ENCODE data around the gene FXN. TPM values are rescaled to one million over a fixed set of nuclear protein-coding genes. Genes with fewer than 3 reads are reported as not detected.

FXN gene
- polyA plus RNA-seq, 3 donors, result 9.1 to 27.3 (median 15.9) TPM

DNA sequence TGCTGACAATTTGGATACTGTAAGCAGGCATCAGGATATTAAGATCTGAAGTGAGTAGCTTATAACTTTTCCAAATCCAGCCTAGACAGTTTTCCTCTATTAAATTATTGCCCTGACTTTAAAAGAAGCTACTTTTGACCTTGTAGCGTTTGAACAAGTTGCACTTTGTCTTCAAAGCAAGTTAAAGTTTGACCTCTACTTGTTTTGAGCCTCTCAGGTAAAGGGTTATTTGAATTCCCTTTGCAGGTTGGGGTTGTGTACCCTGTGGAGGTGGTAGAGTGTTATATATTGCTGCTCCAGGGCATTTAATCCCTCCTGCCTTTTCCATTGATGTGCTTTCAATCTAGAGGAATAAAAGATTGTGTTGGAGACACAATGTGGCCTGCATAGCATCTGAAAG is 30.1 kb downstream of the FXN start:
- H3K4me3 Mint-ChIP-seq, result no peak overlapping the region
- H3K79me2 ChIP-seq (ENCODE audit: insufficient read depth, low read length), result no peaks in the 10 kb centered on the region
- H2AFZ ChIP-seq (ENCODE audit: insufficient read depth, low read depth, low read length, poor library complexity, severe bottlenecking), result no peak overlapping the region
- DNase-seq, result no peak
- peaks cover 19 to 53% of the 10 kb centered on the region in 2 donors for H3K36me3 ChIP-seq (replicated peaks in 1 of 2; ENCODE audit: control insufficient read depth in 1 of 2, insufficient read depth in 2 of 2, low read length in 2 of 2)
- intact Hi-C loops (cut with micrococcal nuclease), result no loop called here
- H3K9ac ChIP-seq (ENCODE audit: insufficient read depth, low read length, poor library complexity, severe bottlenecking), result no peak overlapping the region
- no CpG with 5 or more reads among the region's 1 CpG for WGBS (ENCODE audit: insufficient coverage)
- no peaks in the 10 kb centered on the region for H3K27me3 ChIP-seq (ENCODE audit: control insufficient read depth in 2 of 2, insufficient read depth in 2 of 2, low read length in 2 of 2)
- H3K4me1 ChIP-seq (ENCODE audit: control insufficient read depth in 1 of 2, insufficient read depth in 2 of 2, low read length in 2 of 2), result no peaks in the 10 kb centered on the region
- no peaks in the 10 kb centered on the region for H3K4me1 Mint-ChIP-seq
- no peaks in the 10 kb centered on the region for H4K20me1 ChIP-seq (ENCODE audit: insufficient read depth, low read length)
- H3K27ac Mint-ChIP-seq, result no peak overlapping the region
- peaks cover 51 to 63% of the 10 kb centered on the region in 2 donors for H3K36me3 Mint-ChIP-seq
- no peak overlapping the region for H3K4me3 ChIP-seq (replicated peaks in 1 of 3; ENCODE audit: low read depth in 2 of 3, low read length in 3 of 3)
- TF ChIP-seq, protein P1, sequence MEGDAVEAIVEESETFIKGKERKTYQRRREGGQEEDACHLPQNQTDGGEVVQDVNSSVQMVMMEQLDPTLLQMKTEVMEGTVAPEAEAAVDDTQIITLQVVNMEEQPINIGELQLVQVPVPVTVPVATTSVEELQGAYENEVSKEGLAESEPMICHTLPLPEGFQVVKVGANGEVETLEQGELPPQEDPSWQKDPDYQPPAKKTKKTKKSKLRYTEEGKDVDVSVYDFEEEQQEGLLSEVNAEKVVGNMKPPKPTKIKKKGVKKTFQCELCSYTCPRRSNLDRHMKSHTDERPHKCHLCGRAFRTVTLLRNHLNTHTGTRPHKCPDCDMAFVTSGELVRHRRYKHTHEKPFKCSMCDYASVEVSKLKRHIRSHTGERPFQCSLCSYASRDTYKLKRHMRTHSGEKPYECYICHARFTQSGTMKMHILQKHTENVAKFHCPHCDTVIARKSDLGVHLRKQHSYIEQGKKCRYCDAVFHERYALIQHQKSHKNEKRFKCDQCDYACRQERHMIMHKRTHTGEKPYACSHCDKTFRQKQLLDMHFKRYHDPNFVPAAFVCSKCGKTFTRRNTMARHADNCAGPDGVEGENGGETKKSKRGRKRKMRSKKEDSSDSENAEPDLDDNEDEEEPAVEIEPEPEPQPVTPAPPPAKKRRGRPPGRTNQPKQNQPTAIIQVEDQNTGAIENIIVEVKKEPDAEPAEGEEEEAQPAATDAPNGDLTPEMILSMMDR (IDR thresholded peaks at IDR 0.05), result no peak
- no peaks in the 10 kb centered on the region for H3K9me3 Mint-ChIP-seq
- no peaks in the 10 kb centered on the region for H3K9me3 ChIP-seq (replicated peaks in 1 of 2; ENCODE audit: control insufficient read depth in 1 of 2, insufficient read depth in 1 of 2, low read length in 2 of 2)
- H3K27me3 Mint-ChIP-seq (ENCODE audit: low read depth in 3 of 3), result peaks cover 0 to 2% (median 0%) of the 10 kb centered on the region in 3 donors
- no peak overlapping the region for H3K27ac ChIP-seq (ENCODE audit: low read depth in 1 of 2, low read length in 2 of 2)
- H3K4me2 ChIP-seq (replicated peaks; ENCODE audit: extremely low read depth, low read length, poor library complexity, severe bottlenecking), result no peak overlapping the region

DNA sequence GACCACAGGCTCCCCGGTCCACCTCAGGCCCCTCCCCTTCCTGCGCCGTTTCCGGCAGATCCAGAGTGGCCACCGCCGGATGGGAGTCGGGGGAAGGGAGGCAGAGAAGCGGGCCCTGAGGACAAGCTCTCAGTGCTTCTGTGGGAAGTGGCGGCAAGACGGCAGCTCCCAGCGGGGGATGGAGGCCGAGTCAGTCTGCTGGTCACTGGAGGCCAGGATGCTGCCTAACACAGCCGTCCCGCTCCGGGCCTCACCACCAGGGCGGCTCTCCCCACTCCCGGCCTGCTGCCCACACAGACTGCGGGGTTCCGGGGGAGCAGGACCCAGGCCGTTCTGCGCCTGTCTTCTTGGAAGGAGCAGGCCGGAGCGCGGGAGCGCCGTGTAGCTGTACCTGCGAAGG is 31.4 kb downstream of the FXN start:
- Histone ChIP-seq H3K4me2 (replicated peaks; ENCODE audit: extremely low read depth, low read length, poor library complexity, severe bottlenecking) (no peak overlapping the region), H3K9ac (ENCODE audit: insufficient read depth, low read length, poor library complexity, severe bottlenecking) (no peak overlapping the region), H3K4me1 (ENCODE audit: control insufficient read depth in 1 of 2, insufficient read depth in 2 of 2, low read length in 2 of 2) (no peaks in the 10 kb centered on the region), H3K4me3 (replicated peaks in 1 of 3; ENCODE audit: low read depth in 2 of 3, low read length in 3 of 3) (no peak overlapping the region), H3K36me3 (replicated peaks in 1 of 2; ENCODE audit: control insufficient read depth in 1 of 2, insufficient read depth in 2 of 2, low read length in 2 of 2) (peaks cover 23 to 52% of the 10 kb centered on the region in 2 donors), H3K79me2 (ENCODE audit: insufficient read depth, low read length) (no peaks in the 10 kb centered on the region), H3K9me3 (replicated peaks in 1 of 2; ENCODE audit: control insufficient read depth in 1 of 2, insufficient read depth in 1 of 2, low read length in 2 of 2) (no peaks in the 10 kb centered on the region), H4K20me1 (ENCODE audit: insufficient read depth, low read length) (no peaks in the 10 kb centered on the region), H3K27ac (ENCODE audit: low read depth in 1 of 2, low read length in 2 of 2) (no peak overlapping the region), H3K27me3 (ENCODE audit: control insufficient read depth in 2 of 2, insufficient read depth in 2 of 2, low read length in 2 of 2) (no peaks in the 10 kb centered on the region), H2AFZ (ENCODE audit: insufficient read depth, low read depth, low read length, poor library complexity, severe bottlenecking) (no peak overlapping the region)
- TF ChIP-seq, protein P1 (IDR thresholded peaks at IDR 0.05), result no peak
- Mint-ChIP-seq H3K27me3 (ENCODE audit: low read depth in 3 of 3) (peaks cover 0 to 2% (median 0%) of the 10 kb centered on the region in 3 donors), H3K27ac (no peak overlapping the region), H3K9me3 (no peaks in the 10 kb centered on the region), H3K36me3 (peaks cover 49 to 70% of the 10 kb centered on the region in 2 donors), H3K4me1 (no peaks in the 10 kb centered on the region), H3K4me3 (no peak overlapping the region)
- intact Hi-C loops (cut with micrococcal nuclease), result no loop called here
- no peak for DNase-seq
- WGBS (ENCODE audit: insufficient coverage), result 95% methylated on average over 26 of the region's 27 CpGs
